Right lobe of liver (tissue), 6 donors: ENCODE results near the gene NR2F6. TPM values are rescaled to one million over a fixed set of nuclear protein-coding genes. Genes with fewer than 3 reads are reported as not detected.

Experiments used
- ATAC-seq, 4 donors: fragments of 200-7000 bp; cut with Tn5 transposase; one replicate each; pipeline ENCODE4 v1.9.1; 2020; ENCODE audit warnings: mild to moderate bottlenecking in 4 of 4, moderate library complexity in 4 of 4
- DNase-seq, 3 donors: peaks; one replicate each; pipeline ENCODE4 v3.0.0-alpha.2; 2020
- H3K27ac ChIP-seq, 3 donors: fragments of 200-600 bp; one replicate each; pipeline ENCODE4 v1.8.0; 2022
- H3K27me3 ChIP-seq, 2 donors: fragments of 200-600 bp; one replicate each; pipeline ENCODE4 v1.8.0; 2022
- H3K36me3 ChIP-seq, 4 donors: fragments of 200-600 bp; sonication (generic) in 1 of 4; one replicate each; pipeline versions ENCODE4 v1.5.1 to v1.8.0; 2017 to 2022; ENCODE audit warnings: control low read depth in 1 of 4
- H3K4me1 ChIP-seq, 4 donors: fragments of 200-600 bp; sonication (generic) in 1 of 4; one replicate each; pipeline versions ENCODE4 v1.5.1 to v1.8.0; 2017 to 2022; ENCODE audit warnings: control low read depth in 1 of 4
- H3K4me3 ChIP-seq, 3 donors: fragments of 200-600 bp; one replicate each; pipeline ENCODE4 v1.8.0; 2022
- H3K9me3 ChIP-seq, 4 donors: fragments of 200-600 bp; sonication (generic) in 1 of 4; one replicate each; pipeline versions ENCODE4 v1.5.1 to v1.8.0; 2017 to 2022; ENCODE audit warnings: control low read depth in 1 of 4
- POLR2A ChIP-seq: fragments of 450-650 bp; IDR thresholded peaks from one replicate; pipeline ENCODE4 v1.6.1; 2017; ENCODE audit warnings: antibody characterized with exemption, mild to moderate bottlenecking
- WGBS: methylation state at CpG from one replicate; pipeline ENCODE4 v1.1.6; 2018; ENCODE audit warnings: low coverage, low lambda C conversion rate; ENCODE audit not compliant: insufficient coverage; ENCODE audit errors: missing lambda C conversion rate; 5-methylcytosine and 5-hydroxymethylcytosine counted together
- intact Hi-C, 2 donors: fragments of 100-400 bp; cut with DNase I; formaldehyde crosslinking; loops; one replicate each; pipeline versions ENCODE4 v1.11.2 to v1.14.1; 2022
- total RNA-seq, 6 experiments: library from RNA; depleted of rRNA in 2 of 6; stranded (reverse); fragments of >200 nt in 2 of 6; fragmentation: NEBNext Ultra II Directional in 3 of 6; extraction: Animal tissue kit (Norgen Biotek cat#: 25700) in 3 of 6; gene quantifications; one replicate each; pipeline versions ENCODE4 v1.1.0 to v1.2.4, GENCODE V29; 2016 to 2023
- TF ChIP-seq, protein P1 (sequence below), 4 donors: fragments of 200-600 bp in 3 of 4; fragments of 450-650 bp in 1 of 4; IDR thresholded peaks; one replicate each; pipeline versions ENCODE4 v1.5.1 to v1.8.0; 2016 to 2022; ENCODE audit warnings: antibody characterized with exemption in 4 of 4, mild to moderate bottlenecking in 2 of 4
- donor health status: DM: no; HTN: yes; CAD: no.
- donor health status: DM: no; HTN: no; CAD: no.
- donor health status: DM: no; HTN: no; CAD: no.
- donor health status: DM: no; HTN: yes; CAD: no.
- donor health status: DM: no; HTN: yes; CAD: no.

Gene NR2F6
- total RNA-seq, 6 experiments from 2014 or later: 48.5 to 105 (median 80.9) TPM

DNA sequence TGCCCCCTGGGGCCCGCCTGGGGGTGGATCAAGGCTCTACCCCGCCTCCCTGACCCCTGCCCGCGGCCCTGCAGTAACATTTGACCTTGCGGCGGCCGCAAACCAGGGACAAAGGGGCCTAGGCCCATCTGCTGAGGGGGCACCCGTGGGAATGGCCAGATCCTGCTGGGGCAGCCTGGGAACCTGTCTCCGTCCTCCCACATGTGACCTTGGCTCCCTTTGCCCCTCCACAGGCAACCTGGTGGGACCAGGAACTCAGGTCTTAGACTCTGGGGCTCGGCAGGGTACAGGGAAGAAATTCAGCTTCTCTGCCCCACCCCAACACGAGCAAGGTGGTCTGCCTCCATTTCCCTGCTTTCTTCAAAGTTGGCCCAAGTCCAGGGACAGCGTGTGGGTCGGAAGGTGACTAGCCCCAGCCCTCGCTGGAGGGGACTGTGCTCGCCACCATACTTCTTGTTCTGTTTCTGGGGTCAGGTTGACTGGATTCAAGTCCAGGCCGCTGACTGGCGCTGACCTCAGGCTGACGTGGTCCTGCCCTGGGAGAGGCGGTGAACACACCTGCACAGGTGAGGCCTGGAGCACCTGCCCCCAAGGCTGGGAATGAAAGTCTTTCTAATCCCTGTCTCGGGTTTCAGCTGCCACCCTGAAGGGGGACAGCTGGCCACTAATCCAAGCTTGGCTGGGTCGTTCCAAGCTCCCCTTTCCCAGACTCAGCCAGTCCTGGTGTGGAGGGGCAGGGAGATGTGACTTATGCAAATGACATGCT lies 2.5 kb upstream of the NR2F6 start:
- ATAC-seq (no peak), DNase-seq (no peak)
- intact Hi-C loops: no loop called here
- no peaks in the 10 kb centered on the region for H3K9me3 ChIP-seq
- H3K27ac ChIP-seq: no peak overlapping the region
- TF ChIP-seq POLR2A: no peak
- TF ChIP-seq, protein P1, sequence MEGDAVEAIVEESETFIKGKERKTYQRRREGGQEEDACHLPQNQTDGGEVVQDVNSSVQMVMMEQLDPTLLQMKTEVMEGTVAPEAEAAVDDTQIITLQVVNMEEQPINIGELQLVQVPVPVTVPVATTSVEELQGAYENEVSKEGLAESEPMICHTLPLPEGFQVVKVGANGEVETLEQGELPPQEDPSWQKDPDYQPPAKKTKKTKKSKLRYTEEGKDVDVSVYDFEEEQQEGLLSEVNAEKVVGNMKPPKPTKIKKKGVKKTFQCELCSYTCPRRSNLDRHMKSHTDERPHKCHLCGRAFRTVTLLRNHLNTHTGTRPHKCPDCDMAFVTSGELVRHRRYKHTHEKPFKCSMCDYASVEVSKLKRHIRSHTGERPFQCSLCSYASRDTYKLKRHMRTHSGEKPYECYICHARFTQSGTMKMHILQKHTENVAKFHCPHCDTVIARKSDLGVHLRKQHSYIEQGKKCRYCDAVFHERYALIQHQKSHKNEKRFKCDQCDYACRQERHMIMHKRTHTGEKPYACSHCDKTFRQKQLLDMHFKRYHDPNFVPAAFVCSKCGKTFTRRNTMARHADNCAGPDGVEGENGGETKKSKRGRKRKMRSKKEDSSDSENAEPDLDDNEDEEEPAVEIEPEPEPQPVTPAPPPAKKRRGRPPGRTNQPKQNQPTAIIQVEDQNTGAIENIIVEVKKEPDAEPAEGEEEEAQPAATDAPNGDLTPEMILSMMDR (IDR thresholded peaks at IDR 0.05): no peak
- no peak overlapping the region for H3K4me3 ChIP-seq
- 58% methylated on average over 4 of the region's 21 CpGs for WGBS
- no peaks in the 10 kb centered on the region for H3K27me3 ChIP-seq
- H3K4me1 ChIP-seq: peaks cover 0 to 17% (median 8%) of the 10 kb centered on the region in 4 donors
- H3K36me3 ChIP-seq: no peaks in the 10 kb centered on the region

DNA sequence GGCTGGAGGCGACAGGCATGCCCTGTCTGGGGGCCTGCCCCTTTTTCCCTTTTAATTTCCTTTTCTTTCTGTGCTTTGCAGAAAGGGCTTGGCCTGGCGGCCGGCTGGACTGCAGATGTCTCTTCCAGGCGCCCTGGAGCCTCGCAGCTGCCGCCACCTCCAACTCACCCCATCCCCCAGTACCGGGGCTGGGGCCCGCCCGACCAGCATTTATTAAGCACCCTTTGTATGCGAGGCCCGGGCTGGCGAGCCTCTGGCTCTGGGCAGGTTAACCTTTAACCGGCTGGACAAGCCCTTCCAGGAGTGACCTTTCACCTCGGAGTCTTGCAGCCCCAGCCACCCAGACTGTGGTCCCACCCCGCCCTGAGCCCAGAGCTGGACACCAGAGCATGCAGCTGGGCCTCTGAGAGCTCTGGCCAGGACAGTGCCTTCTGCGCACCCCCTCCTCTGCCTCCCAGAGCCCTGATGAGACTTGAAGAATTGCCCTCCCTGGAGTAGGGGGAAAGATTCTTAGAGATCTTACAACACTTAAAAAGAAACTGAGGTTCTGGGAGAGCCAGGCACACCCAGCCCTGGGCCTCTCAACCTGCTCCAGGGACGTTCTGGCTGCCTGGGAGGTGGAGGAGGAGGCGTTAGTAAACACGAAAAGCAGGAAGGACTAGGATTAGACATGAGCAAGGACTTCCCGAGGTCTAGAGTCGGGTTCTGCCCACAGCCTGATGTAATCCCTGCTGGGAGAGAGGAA lies 1.1 kb upstream of the NR2F6 start:
- ATAC-seq: peak; percentile 32 to 64 (median 58)
- intact Hi-C loops: no loop called here
- WGBS: 3% methylated on average over 8 of the region's 21 CpGs
- Histone ChIP-seq H3K4me1 (peaks cover 0 to 30% (median 13%) of the 10 kb centered on the region in 4 donors), H3K27ac (peak overlapping the region; percentile 30 to 71 (median 49)), H3K27me3 (no peaks in the 10 kb centered on the region), H3K4me3 (peak overlapping the region; percentile 27 to 96 (median 67)), H3K36me3 (no peaks in the 10 kb centered on the region), H3K9me3 (no peaks in the 10 kb centered on the region)
- DNase-seq: peak; percentile 69 to 90 (median 85)
- no peak for TF ChIP-seq POLR2A
- TF ChIP-seq, protein P1 (IDR thresholded peaks at IDR 0.05): no peak

DNA sequence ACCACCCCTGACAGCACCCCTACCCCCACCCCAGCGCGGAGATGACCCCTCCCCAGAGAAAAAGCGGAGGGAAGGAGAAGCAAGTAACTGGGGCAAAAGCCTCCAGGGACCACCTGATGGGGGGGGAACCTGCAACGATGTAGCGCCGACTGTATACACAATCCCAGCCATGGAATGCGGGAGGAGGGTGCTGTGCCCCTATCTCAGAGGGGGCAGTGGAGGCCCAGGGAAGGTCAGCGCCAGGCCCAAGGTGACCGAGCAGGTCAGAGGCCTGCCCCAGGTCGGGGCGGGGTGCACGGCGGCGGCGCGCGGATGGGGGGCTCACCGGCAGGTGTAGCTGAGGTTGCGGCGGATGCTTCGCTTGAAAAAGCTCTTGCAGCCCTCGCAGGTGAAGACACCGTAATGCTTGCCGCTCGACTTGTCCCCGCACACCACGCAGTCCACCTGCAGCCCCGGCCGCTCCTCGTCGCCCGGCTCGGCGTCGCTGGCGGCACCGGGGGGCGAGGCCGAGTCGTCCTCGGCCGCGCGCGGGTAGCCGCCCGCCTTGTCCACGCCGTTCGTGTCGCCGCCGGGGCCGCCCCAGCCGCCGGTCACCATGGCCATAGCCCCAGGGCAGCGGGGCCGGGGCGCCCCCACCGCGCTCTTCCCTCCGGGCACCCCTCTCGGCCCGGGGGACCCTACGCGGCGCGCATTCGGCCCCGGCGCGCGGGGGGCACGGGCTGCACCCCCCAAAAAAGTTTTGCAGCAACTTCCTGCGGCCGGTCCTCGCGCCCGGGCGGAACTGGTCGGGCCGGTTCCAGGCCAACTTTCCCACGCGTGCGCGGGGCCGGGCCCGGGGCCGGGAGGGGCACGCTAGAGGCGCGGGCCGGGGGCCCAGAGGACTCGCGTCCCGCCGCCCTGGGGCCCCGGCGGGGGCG lies 843 bp downstream of the NR2F6 start:
- intact Hi-C loops: no loop called here
- Histone ChIP-seq H3K4me1 (peaks cover 0 to 48% (median 22%) of the 10 kb centered on the region in 4 donors), H3K4me3 (peak overlapping the region; percentile 83 to 97 (median 96)), H3K9me3 (no peaks in the 10 kb centered on the region), H3K27me3 (no peaks in the 10 kb centered on the region), H3K27ac (peak overlapping the region; percentile 37 to 83 (median 81)), H3K36me3 (no peaks in the 10 kb centered on the region)
- DNase-seq (peak in 2 of 3 donors; percentile 42 to 66), ATAC-seq (no peak)
- TF ChIP-seq, protein P1 (IDR thresholded peaks at IDR 0.05): no peak
- TF ChIP-seq POLR2A: no peak
- WGBS: 0% methylated on average over 2 of the region's 100 CpGs
